Measurements from ENCODE around the gene COP1.

COP1 gene

GRCh38 chr1:176227579-176227978 lies 20.5 kb upstream of the COP1 start:
- no peak for TF ChIP-seq POLR2A (IDR thresholded peaks at IDR 0.05; ENCODE audit: extremely low read depth, insufficient read length)
- TF ChIP-seq, protein P1, sequence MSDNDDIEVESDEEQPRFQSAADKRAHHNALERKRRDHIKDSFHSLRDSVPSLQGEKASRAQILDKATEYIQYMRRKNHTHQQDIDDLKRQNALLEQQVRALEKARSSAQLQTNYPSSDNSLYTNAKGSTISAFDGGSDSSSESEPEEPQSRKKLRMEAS (IDR thresholded peaks at IDR 0.05; ENCODE audit: low read depth, low read length) = no peak
- no peak for TF ChIP-seq CTCF (IDR thresholded peaks at IDR 0.05; ENCODE audit: low read depth, low read length)
- TF ChIP-seq MYC (IDR thresholded peaks at IDR 0.05; ENCODE audit: low read depth, low read length) = no peak
- DNase-seq (ENCODE audit: low read depth) = no peak
- no peak overlapping the region for H3K4me3 ChIP-seq (ENCODE audit: low read depth, low read length)

- no peak for DNase-seq (ENCODE audit: low read depth)
- TF ChIP-seq, protein P1 (IDR thresholded peaks at IDR 0.05; ENCODE audit: low read depth, low read length) = no peak
- TF ChIP-seq MYC (IDR thresholded peaks at IDR 0.05; ENCODE audit: low read depth, low read length) = no peak
- no peak for TF ChIP-seq POLR2A (IDR thresholded peaks at IDR 0.05; ENCODE audit: extremely low read depth, insufficient read length)
- no peak for TF ChIP-seq CTCF (IDR thresholded peaks at IDR 0.05; ENCODE audit: low read depth, low read length)
- H3K4me3 ChIP-seq (ENCODE audit: low read depth, low read length) = no peak overlapping the region
Observed at GRCh38 chr1:176225911-176226310, 18.8 kb upstream of the COP1 start.

- TF ChIP-seq MYC (IDR thresholded peaks at IDR 0.05; ENCODE audit: low read depth, low read length) (no peak), POLR2A (IDR thresholded peaks at IDR 0.05; ENCODE audit: extremely low read depth, insufficient read length) (no peak), CTCF (IDR thresholded peaks at IDR 0.05; ENCODE audit: low read depth, low read length) (no peak)
- TF ChIP-seq, protein P1 (IDR thresholded peaks at IDR 0.05; ENCODE audit: low read depth, low read length) = no peak
- no peak overlapping the region for H3K4me3 ChIP-seq (ENCODE audit: low read depth, low read length)
- no peak for DNase-seq (ENCODE audit: low read depth)
Observed at GRCh38 chr1:176225479-176225875, 18.4 kb upstream of the COP1 start.

GRCh38 chr1:176222196-176222595 lies 15.1 kb upstream of the COP1 start:
- no peak for DNase-seq (ENCODE audit: low read depth)
- no peak overlapping the region for H3K4me3 ChIP-seq (ENCODE audit: low read depth, low read length)
- TF ChIP-seq MYC (IDR thresholded peaks at IDR 0.05; ENCODE audit: low read depth, low read length) (no peak), POLR2A (IDR thresholded peaks at IDR 0.05; ENCODE audit: extremely low read depth, insufficient read length) (no peak), CTCF (IDR thresholded peaks at IDR 0.05; ENCODE audit: low read depth, low read length) (no peak)
- TF ChIP-seq, protein P1 (IDR thresholded peaks at IDR 0.05; ENCODE audit: low read depth, low read length) = no peak

DNA sequence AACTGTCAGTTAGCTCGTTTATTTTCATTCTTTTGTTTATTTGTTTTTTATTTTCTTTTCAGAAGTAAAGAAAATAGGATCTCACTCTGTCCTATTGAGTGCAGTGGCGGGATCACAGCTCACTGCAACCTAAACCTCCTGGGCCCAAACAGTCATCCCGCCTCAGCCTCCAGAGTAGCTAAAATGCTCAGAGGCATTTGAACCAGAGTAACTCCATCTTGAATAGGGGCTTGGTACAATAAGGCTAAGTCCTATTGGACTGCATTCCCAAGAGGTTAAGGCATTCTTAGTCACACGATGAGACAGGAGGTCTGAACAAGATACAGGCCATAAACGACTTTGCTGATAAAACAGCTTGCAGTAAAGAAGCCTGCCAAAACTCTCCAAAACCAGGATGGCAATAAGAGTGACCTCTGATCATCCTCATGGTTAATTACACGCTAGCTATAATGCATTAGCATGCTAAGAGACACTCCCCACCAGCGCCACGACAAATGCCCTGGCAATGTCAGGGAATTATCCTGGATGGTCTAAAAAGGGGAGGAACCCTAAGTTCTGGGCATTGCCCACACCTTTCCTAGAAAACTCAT lies 13.1 kb upstream of the COP1 start:
- TF ChIP-seq POLR2A (IDR thresholded peaks at IDR 0.05; ENCODE audit: extremely low read depth, insufficient read length) = no peak
- TF ChIP-seq, protein P1 (IDR thresholded peaks at IDR 0.05; ENCODE audit: low read depth, low read length) = no peak
- TF ChIP-seq MYC (IDR thresholded peaks at IDR 0.05; ENCODE audit: low read depth, low read length) = no peak
- TF ChIP-seq CTCF (IDR thresholded peaks at IDR 0.05; ENCODE audit: low read depth, low read length) = no peak
- no peak for DNase-seq (ENCODE audit: low read depth)
- H3K4me3 ChIP-seq (ENCODE audit: low read depth, low read length) = no peak overlapping the region

Data from NB4 (cell line).